GM13976 (cell line): ENCODE measurements around the gene TSBP1.

Source experiments
- DNase-seq: peaks from one replicate; pipeline ENCODE4 v3.0.0; 2012; ENCODE audit warnings: low spot score
- CTCF ChIP-seq: IDR thresholded peaks from 2 replicates; pipeline ENCODE4 v1.5.1; 2012; ENCODE audit warnings: borderline replicate concordance, mild to moderate bottlenecking; ENCODE audit not compliant: insufficient read depth; ENCODE audit errors: extremely low read depth, missing control alignments, control extremely low read depth
- in situ Hi-C: fragments of 300-500 bp; cut with MboI; formaldehyde crosslinking; loops from one replicate; pipeline ENCODE4 v1.12.0; 2022; ENCODE audit warnings: low sequenced_read_pairs, mixed read lengths, inconsistent platforms; ENCODE audit not compliant: unreplicated experiment

Gene TSBP1

DNA sequence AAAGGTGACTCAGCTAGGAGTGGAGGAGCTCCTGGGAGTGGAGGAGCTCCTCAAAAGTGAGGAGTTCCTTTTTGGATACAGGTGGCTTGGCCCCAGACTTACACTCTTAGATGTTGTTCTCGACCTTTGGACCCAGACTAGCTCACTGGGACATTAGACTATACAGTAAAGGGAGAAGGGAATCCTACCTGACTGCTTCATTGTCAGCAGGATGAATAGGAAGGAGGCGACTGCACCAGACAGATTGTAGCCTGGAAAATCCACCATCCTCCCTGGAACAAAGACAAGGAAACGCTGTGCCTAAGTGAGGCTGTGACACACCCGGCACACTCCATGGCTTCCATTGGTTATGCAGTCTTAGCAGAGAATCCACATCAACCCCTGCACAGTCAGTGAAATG is 35.2 kb upstream of the TSBP1 start, which contains the start of gene BTNL2:
BTNL2 (minus strand) TSS at position 325 of the 400 bp plus-strand sequence; CDS start at position 267, 58 bp downstream.
- no peak for DNase-seq
- no peak for TF ChIP-seq CTCF
- in situ Hi-C loops, result no loop called here

DNA sequence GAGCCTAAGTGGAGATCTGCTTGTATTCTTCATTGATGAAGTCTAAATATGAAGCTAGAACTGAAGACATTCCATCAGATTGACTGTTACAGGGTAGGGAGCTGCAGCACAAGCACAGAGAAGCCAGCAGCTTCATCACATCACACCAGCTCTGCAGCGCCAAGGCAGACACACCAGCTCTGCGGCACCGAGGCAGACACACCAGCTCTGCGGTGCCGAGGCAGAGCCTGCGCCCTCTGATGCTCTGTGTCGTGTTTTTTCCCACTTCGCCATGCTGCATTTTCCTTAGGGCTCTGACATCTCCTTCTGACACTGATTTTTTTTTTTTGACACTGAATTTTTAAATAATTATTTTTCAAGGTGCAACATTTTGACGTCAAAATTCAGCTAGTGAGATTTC is 34.5 kb upstream of the TSBP1 start:
- no peak for TF ChIP-seq CTCF
- in situ Hi-C loops, result no loop called here
- no peak for DNase-seq

- in situ Hi-C loops, result no loop called here
Measured at GRCh38 chr6:32405656-32406055, 34.0 kb upstream of the TSBP1 start.

GRCh38 chr6:32402812-32403211 is 31.1 kb upstream of the TSBP1 start:
- in situ Hi-C loops, result no loop called here
- DNase-seq, result no peak
- no peak for TF ChIP-seq CTCF

More at GRCh38 chr6:32405656-32406055, 34.0 kb upstream of the TSBP1 start:
- TF ChIP-seq CTCF, result no peak
- DNase-seq, result no peak

DNA sequence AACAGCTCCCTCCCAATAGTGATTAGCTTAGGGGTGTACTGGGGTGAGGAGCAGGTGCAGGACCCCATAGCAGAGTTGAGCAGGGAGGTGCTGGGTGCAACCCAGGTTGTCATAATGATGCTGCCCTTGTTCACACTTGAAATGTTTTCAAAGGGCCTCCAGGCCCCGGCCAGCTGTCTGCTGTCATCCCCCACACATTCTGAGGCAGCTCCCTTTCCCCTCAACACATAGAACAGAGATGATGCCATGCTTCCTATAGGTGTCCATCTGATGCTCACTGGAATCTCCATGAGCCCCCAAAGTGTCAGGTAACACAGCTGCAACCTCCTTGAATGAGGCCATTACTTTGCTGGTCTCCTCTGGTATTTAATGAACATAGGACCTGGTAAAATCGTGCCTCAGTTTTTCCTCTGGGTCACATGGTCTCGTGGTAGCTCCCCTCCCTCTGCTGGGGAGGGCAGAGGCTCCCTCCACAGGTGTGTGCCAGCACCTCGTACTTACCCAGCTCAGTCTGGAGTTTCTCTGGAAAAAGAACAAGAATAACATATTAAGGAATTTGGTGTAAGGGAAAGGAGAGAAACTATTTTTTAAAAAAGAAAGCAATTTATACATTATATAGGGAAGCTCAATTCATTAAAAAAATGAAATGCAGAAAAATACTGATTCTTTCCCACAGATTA is 29.7 kb upstream of the TSBP1 start:
- in situ Hi-C loops, result no loop called here
- no peak for DNase-seq
- TF ChIP-seq CTCF, result no peak

- in situ Hi-C loops, result no loop called here
- TF ChIP-seq CTCF, result no peak
- peak; percentile 59 for DNase-seq
Measured at GRCh38 chr6:32397252-32397920, 25.7 kb upstream of the TSBP1 start.

DNA sequence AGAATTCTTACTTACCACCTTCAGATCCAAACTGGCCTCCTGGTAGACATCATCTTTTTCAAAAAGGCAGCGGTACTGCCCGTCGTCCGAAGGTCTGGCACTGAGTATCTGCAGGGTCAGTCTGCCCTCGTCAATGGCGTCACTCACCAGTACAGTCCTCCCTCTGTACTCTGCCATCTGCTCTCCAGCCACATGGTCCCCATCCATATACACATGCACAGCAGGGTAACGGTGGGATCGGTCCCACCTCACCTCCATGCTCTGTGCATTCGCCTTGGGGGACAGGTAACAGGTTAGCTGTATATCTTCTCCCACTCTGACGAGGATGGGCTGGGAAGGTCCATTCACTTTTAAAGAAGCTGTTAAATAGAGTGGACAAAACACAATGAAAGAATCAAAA is 24.3 kb upstream of the TSBP1 start:
- no peak for TF ChIP-seq CTCF
- in situ Hi-C loops, result no loop called here
- no peak for DNase-seq
